ENCODE data around the gene ZNF648. TPM values are rescaled to one million over a fixed set of nuclear protein-coding genes. Genes with fewer than 3 reads are reported as not detected.

The ZNF648 gene
- total and polyA plus RNA-seq, 4 donors: 0.02 to 0.67 (median 0.20) TPM

DNA sequence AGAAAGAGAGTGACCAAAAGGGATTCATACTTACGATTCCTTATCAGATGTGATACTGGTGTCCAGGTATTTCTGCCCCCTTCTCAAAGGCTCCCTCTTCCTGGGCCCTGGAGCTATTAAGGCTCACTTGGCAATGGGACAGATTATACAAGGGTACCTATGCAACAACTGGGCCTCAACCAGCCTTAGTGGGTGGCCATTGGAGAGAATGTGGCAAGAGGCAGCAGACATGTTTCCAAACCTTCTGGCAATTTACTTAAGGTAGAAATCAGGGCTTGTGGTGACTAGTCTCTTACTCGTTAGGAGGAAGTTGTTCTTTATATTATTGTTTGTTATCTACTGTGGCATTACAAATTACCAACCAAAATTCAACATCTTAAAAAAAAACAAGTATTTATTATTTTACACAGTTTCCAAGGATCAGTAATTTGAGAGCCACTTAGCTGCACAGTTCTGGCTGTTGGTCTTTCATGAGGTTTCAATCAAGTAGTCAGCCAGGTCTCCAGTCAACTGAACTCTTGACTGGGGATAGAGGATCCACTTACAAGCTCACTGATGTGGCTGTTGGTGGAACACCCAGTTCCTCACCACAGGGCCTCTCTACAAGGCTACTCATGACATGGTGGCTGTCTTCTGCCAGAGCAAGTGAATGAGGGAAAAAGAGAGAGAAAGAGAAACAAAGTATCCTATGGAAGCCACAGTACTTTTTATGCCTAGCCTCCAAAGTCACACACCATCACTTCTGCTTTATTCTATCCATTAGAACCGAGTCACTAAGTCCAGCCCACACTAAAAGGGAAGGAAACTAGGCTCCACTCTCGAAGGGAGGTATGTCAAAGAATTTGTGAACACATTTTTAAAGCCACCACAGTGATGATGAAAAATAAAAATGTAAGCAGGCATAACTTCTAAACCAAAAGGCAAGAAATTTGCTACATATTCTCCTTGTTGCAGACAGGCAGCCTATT lies 10.7 kb downstream of the ZNF648 start:
- peaks cover 0 to 2% (median 0%) of the 10 kb centered on the region in 4 donors for H3K27me3 ChIP-seq (ENCODE audit: control insufficient read depth in 4 of 4, insufficient read depth in 4 of 4, low read length in 3 of 4)
- no peak for DNase-seq (ENCODE audit: low spot score)
- no peaks in the 10 kb centered on the region for H3K4me1 ChIP-seq (ENCODE audit: control insufficient read depth in 4 of 4, insufficient read depth in 4 of 4, low read length in 3 of 4)
- no peak overlapping the region for H3K27ac ChIP-seq (ENCODE audit: low read depth in 1 of 2, low read length in 2 of 2)
- 80% methylated on average over 4 of the region's 4 CpGs for WGBS
- H3K4me3 ChIP-seq (ENCODE audit: low read depth in 1 of 3, low read length in 3 of 3): no peak overlapping the region
- H3K9ac ChIP-seq (ENCODE audit: low read depth in 1 of 2, low read length in 2 of 2): no peak overlapping the region
- no peaks in the 10 kb centered on the region for H3K36me3 ChIP-seq (ENCODE audit: control insufficient read depth in 4 of 4, insufficient read depth in 3 of 4, low read depth in 1 of 4, low read length in 3 of 4)
- TF ChIP-seq GABPA (IDR thresholded peaks at IDR 0.05 in 1 of 2, conservative IDR thresholded peaks at IDR 0.05 in 1 of 2) (no peak), SP1 (IDR thresholded peaks at IDR 0.05) (no peak), FOXA1 (IDR thresholded peaks at IDR 0.05) (no peak), HNF4A (conservative IDR thresholded peaks at IDR 0.05) (no peak), RAD21 (IDR thresholded peaks at IDR 0.05) (no peak), HNF4G (IDR thresholded peaks at IDR 0.05) (no peak), RXRA (IDR thresholded peaks at IDR 0.05) (no peak), JUND (IDR thresholded peaks at IDR 0.05) (no peak), FOXA2 (IDR thresholded peaks at IDR 0.05) (no peak), TAF1 (conservative IDR thresholded peaks at IDR 0.05) (no peak)
- TF ChIP-seq, protein P1, sequence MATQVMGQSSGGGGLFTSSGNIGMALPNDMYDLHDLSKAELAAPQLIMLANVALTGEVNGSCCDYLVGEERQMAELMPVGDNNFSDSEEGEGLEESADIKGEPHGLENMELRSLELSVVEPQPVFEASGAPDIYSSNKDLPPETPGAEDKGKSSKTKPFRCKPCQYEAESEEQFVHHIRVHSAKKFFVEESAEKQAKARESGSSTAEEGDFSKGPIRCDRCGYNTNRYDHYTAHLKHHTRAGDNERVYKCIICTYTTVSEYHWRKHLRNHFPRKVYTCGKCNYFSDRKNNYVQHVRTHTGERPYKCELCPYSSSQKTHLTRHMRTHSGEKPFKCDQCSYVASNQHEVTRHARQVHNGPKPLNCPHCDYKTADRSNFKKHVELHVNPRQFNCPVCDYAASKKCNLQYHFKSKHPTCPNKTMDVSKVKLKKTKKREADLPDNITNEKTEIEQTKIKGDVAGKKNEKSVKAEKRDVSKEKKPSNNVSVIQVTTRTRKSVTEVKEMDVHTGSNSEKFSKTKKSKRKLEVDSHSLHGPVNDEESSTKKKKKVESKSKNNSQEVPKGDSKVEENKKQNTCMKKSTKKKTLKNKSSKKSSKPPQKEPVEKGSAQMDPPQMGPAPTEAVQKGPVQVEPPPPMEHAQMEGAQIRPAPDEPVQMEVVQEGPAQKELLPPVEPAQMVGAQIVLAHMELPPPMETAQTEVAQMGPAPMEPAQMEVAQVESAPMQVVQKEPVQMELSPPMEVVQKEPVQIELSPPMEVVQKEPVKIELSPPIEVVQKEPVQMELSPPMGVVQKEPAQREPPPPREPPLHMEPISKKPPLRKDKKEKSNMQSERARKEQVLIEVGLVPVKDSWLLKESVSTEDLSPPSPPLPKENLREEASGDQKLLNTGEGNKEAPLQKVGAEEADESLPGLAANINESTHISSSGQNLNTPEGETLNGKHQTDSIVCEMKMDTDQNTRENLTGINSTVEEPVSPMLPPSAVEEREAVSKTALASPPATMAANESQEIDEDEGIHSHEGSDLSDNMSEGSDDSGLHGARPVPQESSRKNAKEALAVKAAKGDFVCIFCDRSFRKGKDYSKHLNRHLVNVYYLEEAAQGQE (IDR thresholded peaks at IDR 0.05): no peak
- TF ChIP-seq, protein P2, sequence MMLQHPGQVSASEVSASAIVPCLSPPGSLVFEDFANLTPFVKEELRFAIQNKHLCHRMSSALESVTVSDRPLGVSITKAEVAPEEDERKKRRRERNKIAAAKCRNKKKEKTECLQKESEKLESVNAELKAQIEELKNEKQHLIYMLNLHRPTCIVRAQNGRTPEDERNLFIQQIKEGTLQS (IDR thresholded peaks at IDR 0.05): no peak
- TF ChIP-seq, protein P3, sequence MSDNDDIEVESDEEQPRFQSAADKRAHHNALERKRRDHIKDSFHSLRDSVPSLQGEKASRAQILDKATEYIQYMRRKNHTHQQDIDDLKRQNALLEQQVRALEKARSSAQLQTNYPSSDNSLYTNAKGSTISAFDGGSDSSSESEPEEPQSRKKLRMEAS (IDR thresholded peaks at IDR 0.05): no peak
- TF ChIP-seq, protein P4, sequence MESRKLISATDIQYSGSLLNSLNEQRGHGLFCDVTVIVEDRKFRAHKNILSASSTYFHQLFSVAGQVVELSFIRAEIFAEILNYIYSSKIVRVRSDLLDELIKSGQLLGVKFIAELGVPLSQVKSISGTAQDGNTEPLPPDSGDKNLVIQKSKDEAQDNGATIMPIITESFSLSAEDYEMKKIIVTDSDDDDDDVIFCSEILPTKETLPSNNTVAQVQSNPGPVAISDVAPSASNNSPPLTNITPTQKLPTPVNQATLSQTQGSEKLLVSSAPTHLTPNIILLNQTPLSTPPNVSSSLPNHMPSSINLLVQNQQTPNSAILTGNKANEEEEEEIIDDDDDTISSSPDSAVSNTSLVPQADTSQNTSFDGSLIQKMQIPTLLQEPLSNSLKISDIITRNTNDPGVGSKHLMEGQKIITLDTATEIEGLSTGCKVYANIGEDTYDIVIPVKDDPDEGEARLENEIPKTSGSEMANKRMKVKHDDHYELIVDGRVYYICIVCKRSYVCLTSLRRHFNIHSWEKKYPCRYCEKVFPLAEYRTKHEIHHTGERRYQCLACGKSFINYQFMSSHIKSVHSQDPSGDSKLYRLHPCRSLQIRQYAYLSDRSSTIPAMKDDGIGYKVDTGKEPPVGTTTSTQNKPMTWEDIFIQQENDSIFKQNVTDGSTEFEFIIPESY (IDR thresholded peaks at IDR 0.05): no peak
- no peaks in the 10 kb centered on the region for H3K9me3 ChIP-seq (ENCODE audit: control insufficient read depth in 4 of 4, low read length in 3 of 4)

DNA sequence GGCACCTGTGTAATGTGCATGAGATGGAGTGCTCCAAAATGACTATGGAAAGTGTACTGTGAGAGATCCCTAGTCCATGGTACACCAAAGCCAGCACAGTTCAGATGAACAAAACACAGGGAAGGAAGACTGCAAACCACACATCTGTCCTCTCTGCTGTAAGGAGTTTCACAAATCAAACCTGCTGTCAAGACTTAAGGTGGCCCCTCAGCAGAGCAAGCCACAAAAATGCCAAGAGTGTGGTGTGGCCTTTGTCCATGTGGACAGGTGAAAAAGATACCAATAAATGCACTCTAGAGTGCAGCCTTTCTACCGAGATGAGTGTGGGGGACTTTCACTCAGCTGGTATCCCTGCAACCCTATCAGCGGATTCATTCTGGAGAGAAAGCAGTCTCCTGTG lies 12.9 kb downstream of the ZNF648 start:
- H3K9me3 ChIP-seq (ENCODE audit: control insufficient read depth in 4 of 4, low read length in 3 of 4): peaks cover 0 to 1% (median 0%) of the 10 kb centered on the region in 4 donors
- no peak overlapping the region for H3K27ac ChIP-seq (ENCODE audit: low read depth in 1 of 2, low read length in 2 of 2)
- no peak for DNase-seq (ENCODE audit: low spot score)
- H3K27me3 ChIP-seq (ENCODE audit: control insufficient read depth in 4 of 4, insufficient read depth in 4 of 4, low read length in 3 of 4): no peaks in the 10 kb centered on the region
- no peaks in the 10 kb centered on the region for H3K4me1 ChIP-seq (ENCODE audit: control insufficient read depth in 4 of 4, insufficient read depth in 4 of 4, low read length in 3 of 4)
- 87% methylated on average over 2 of the region's 2 CpGs for WGBS
- no peaks in the 10 kb centered on the region for H3K36me3 ChIP-seq (ENCODE audit: control insufficient read depth in 4 of 4, insufficient read depth in 3 of 4, low read depth in 1 of 4, low read length in 3 of 4)
- H3K4me3 ChIP-seq (ENCODE audit: low read depth in 1 of 3, low read length in 3 of 3): no peak overlapping the region
- no peak for TF ChIP-seq HNF4A (conservative IDR thresholded peaks at IDR 0.05)
- TF ChIP-seq HNF4G (IDR thresholded peaks at IDR 0.05): no peak
- TF ChIP-seq RAD21 (IDR thresholded peaks at IDR 0.05): no peak
- TF ChIP-seq, protein P3 (IDR thresholded peaks at IDR 0.05): no peak
- TF ChIP-seq, protein P1 (IDR thresholded peaks at IDR 0.05): no peak
- TF ChIP-seq, protein P5, sequence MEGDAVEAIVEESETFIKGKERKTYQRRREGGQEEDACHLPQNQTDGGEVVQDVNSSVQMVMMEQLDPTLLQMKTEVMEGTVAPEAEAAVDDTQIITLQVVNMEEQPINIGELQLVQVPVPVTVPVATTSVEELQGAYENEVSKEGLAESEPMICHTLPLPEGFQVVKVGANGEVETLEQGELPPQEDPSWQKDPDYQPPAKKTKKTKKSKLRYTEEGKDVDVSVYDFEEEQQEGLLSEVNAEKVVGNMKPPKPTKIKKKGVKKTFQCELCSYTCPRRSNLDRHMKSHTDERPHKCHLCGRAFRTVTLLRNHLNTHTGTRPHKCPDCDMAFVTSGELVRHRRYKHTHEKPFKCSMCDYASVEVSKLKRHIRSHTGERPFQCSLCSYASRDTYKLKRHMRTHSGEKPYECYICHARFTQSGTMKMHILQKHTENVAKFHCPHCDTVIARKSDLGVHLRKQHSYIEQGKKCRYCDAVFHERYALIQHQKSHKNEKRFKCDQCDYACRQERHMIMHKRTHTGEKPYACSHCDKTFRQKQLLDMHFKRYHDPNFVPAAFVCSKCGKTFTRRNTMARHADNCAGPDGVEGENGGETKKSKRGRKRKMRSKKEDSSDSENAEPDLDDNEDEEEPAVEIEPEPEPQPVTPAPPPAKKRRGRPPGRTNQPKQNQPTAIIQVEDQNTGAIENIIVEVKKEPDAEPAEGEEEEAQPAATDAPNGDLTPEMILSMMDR (IDR thresholded peaks at IDR 0.05; ENCODE audit: low read depth, low read length, missing input control): no peak
- TF ChIP-seq, protein P4 (IDR thresholded peaks at IDR 0.05): no peak
- no peak for TF ChIP-seq TAF1 (conservative IDR thresholded peaks at IDR 0.05)
- no peak overlapping the region for H3K9ac ChIP-seq (ENCODE audit: low read depth in 1 of 2, low read length in 2 of 2)

All from liver (tissue), 9 donors.